K562 (cell line): ENCODE measurements around the gene AGFG1. TPM values are rescaled to one million over a fixed set of nuclear protein-coding genes. Genes with fewer than 3 reads are reported as not detected.

Experiments
- ETV5 ChIP-seq: sonication (generic); formaldehyde crosslinking; IDR thresholded peaks from 2 replicates; pipeline ENCODE4 v1.4.0; 2020; ENCODE audit warnings: low read depth, mild to moderate bottlenecking, missing genetic modification reagents
- YY1 ChIP-seq, 3 experiments: IDR thresholded peaks; 2 replicates each; pipeline ENCODE4 v1.6.1; 2011; ENCODE audit warnings: low read length in 2 of 3, mild to moderate bottlenecking in 2 of 3, moderate library complexity in 2 of 3, borderline replicate concordance in 1 of 3, control low read depth in 1 of 3, low read depth in 1 of 3; ENCODE audit not compliant: insufficient read depth in 3 of 3, insufficient replicate concordance in 2 of 3, control insufficient read depth in 1 of 3, insufficient read length in 1 of 3; ENCODE audit errors: extremely low read depth in 1 of 3
- ZNF41 ChIP-seq: fragments of 250-450 bp; sonication (Bioruptor Pico); conservative IDR thresholded peaks from 2 replicates; pipeline ENCODE4 v1.4.0; 2020; ENCODE audit warnings: mild to moderate bottlenecking
- polyA plus RNA-seq, 8 experiments: library from polyadenylated mRNA; depleted of rRNA in 4 of 8; stranded (reverse) in 5 of 8; unstranded in 3 of 8; fragments of >200 nt; fragmentation: Nextera tagmentation in 2 of 8; fragmentation: Illumina TruSeq in 1 of 8; extraction: Ambion mirVana in 2 of 8; extraction: Trizol in 1 of 8; gene quantifications; 2 replicates each; pipeline versions ENCODE4 v1.2.1 to v1.2.3, GENCODE V29; 2011 to 2014; ENCODE audit warnings: inconsistent platforms in 1 of 8, missing spikeins in 1 of 8
- total RNA-seq, 7 experiments: library from RNA; depleted of rRNA in 6 of 7; stranded (reverse); fragments of >200 nt in 6 of 7; fragmentation: Illumina TruSeq in 2 of 7; extraction: Trizol in 2 of 7; gene quantifications; 2 replicates each; pipeline versions ENCODE4 v1.2.1 to v1.2.3, GENCODE V29; 2011 to 2021; ENCODE audit warnings: low replicate concordance in 1 of 7
- TF ChIP-seq, protein P1 (sequence below): fragments of 450-650 bp; IDR thresholded peaks from 2 replicates; pipeline ENCODE4 v1.6.1; 2016
- TF ChIP-seq, protein P2 (sequence below), 3 experiments: fragments of 200-800 bp in 1 of 3; fragments of 250-450 bp in 1 of 3; fragments of 450-650 bp in 1 of 3; sonication (Bioruptor Pico) in 1 of 3; sonication (Bioruptor generic) in 1 of 3; formaldehyde crosslinking in 1 of 3; IDR thresholded peaks; 2 replicates each; pipeline versions ENCODE4 v1.6.1 to v1.8.0; 2016 to 2022; ENCODE audit warnings: mild to moderate bottlenecking in 2 of 3, missing genetic modification characterization in 2 of 3, missing compliant biosample characterization in 1 of 3, moderate library complexity in 1 of 3

AGFG1 gene
- total and polyA plus RNA-seq, 9 of the 15 experiments (the other 6 are each of a cell fraction or from before 2014, with no cell fraction given): 11.2 to 97.5 (median 36.0) TPM

DNA sequence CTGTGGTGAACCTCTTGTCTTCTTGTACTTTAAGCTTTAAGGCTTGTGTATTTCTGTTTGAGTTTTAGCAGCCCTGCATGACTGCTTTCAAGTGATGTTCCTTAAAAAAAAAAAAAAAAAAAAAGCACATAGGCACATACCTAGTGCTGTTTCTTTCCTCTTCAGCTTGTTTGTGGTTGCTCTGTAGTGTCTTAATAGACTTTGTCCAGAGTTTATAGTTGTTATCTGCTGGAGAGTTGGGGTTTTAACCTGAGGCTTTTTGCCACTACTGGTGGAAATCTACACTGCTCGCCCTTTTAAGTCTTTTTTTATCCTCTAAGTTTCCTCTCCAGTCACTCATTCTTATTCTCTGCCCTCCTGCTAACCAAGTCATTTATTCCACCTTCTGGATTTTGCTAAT lies 34.5 kb downstream of the AGFG1 start (continued):
- TF ChIP-seq ETV5 (CRISPR knock-in tag): no peak
- TF ChIP-seq YY1 (IDR thresholded peaks at IDR 0.05; ENCODE audit: borderline replicate concordance in 1 of 3, control insufficient read depth in 1 of 3, extremely low read depth in 1 of 3, insufficient read depth in 3 of 3, insufficient read length in 1 of 3, insufficient replicate concordance in 2 of 3, low read depth in 1 of 3, low read length in 2 of 3): no peak
- no peak for TF ChIP-seq ZNF41 (CRISPR knock-in tag)
- TF ChIP-seq, protein P1, sequence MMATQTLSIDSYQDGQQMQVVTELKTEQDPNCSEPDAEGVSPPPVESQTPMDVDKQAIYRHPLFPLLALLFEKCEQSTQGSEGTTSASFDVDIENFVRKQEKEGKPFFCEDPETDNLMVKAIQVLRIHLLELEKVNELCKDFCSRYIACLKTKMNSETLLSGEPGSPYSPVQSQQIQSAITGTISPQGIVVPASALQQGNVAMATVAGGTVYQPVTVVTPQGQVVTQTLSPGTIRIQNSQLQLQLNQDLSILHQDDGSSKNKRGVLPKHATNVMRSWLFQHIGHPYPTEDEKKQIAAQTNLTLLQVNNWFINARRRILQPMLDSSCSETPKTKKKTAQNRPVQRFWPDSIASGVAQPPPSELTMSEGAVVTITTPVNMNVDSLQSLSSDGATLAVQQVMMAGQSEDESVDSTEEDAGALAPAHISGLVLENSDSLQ: no peak
- TF ChIP-seq, protein P2, sequence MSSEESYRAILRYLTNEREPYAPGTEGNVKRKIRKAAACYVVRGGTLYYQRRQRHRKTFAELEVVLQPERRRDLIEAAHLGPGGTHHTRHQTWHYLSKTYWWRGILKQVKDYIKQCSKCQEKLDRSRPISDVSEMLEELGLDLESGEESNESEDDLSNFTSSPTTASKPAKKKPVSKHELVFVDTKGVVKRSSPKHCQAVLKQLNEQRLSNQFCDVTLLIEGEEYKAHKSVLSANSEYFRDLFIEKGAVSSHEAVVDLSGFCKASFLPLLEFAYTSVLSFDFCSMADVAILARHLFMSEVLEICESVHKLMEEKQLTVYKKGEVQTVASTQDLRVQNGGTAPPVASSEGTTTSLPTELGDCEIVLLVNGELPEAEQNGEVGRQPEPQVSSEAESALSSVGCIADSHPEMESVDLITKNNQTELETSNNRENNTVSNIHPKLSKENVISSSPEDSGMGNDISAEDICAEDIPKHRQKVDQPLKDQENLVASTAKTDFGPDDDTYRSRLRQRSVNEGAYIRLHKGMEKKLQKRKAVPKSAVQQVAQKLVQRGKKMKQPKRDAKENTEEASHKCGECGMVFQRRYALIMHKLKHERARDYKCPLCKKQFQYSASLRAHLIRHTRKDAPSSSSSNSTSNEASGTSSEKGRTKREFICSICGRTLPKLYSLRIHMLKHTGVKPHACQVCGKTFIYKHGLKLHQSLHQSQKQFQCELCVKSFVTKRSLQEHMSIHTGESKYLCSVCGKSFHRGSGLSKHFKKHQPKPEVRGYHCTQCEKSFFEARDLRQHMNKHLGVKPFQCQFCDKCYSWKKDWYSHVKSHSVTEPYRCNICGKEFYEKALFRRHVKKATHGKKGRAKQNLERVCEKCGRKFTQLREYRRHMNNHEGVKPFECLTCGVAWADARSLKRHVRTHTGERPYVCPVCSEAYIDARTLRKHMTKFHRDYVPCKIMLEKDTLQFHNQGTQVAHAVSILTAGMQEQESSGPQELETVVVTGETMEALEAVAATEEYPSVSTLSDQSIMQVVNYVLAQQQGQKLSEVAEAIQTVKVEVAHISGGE (CRISPR knock-in tag; IDR thresholded peaks at IDR 0.05): no peak
